HFF-Myc (cell line): Measurements from ENCODE around the gene CDC45.
A peak's percentile ranks its signal among the peaks of the same experiment; 100 is the strongest.

Experiments
- DNase-seq: peaks from one replicate; pipeline ENCODE4 v3.0.0-alpha.2; 2011; ENCODE audit warnings: low read depth; ENCODE audit errors: extremely low read depth
- H3K4me3 ChIP-seq: replicated peaks from 2 replicates; pipeline ENCODE4 v1.5.1; 2011; ENCODE audit warnings: low read depth, mild to moderate bottlenecking, control low read depth, low read length
- CTCF ChIP-seq: IDR thresholded peaks from 2 replicates; pipeline ENCODE4 v1.5.1; 2012; ENCODE audit warnings: mild to moderate bottlenecking, low read depth, low read length, control low read depth; ENCODE audit errors: missing control alignments

Gene CDC45

GRCh38 chr22:19478045-19478900 lies 1.4 kb upstream of the CDC45 start:
- H3K4me3 ChIP-seq = peak overlapping the region; percentile 71
- peak; percentile 0 for TF ChIP-seq CTCF
- no peak for DNase-seq

- H3K4me3 ChIP-seq = peak within 1 kb of the TSS; percentile 71
- TF ChIP-seq CTCF = no peak
- DNase-seq = no peak
Measured at GRCh38 chr22:19478901-19479354, 792 bp upstream of the CDC45 start, which contains the start of gene UFD1. Gene UFD1, minus strand, starts transcription at chr22:19479193. Its CDS starts 108 bp downstream, at chr22:19479085.

GRCh38 chr22:19480173-19480568 lies 451 bp downstream of the CDC45 start:
- peak overlapping the region; percentile 71 for H3K4me3 ChIP-seq
- no peak for DNase-seq
- no peak for TF ChIP-seq CTCF

- TF ChIP-seq CTCF = no peak
- peak overlapping the region; percentile 71 for H3K4me3 ChIP-seq
Measured at GRCh38 chr22:19480789-19481188, 1.1 kb downstream of the CDC45 start.

GRCh38 chr22:19482297-19482696 lies 2.6 kb downstream of the CDC45 start:
- TF ChIP-seq CTCF = no peak
- DNase-seq = no peak

More at GRCh38 chr22:19480789-19481188, 1.1 kb downstream of the CDC45 start:
- no peak for DNase-seq

GRCh38 chr22:19483481-19484244 lies 3.9 kb downstream of the CDC45 start:
- TF ChIP-seq CTCF = no peak
- DNase-seq = no peak
- no peak overlapping the region for H3K4me3 ChIP-seq

More at GRCh38 chr22:19482297-19482696, 2.6 kb downstream of the CDC45 start:
- H3K4me3 ChIP-seq = no peak overlapping the region
